IPS DF 19.7 (cell line): Measurements from ENCODE around the gene MED15.

Experiments used
- DNase-seq: peaks from one replicate; pipeline ENCODE4 v3.0.0-alpha.2; 2013; ENCODE audit warnings: low read depth, low spot score

The MED15 gene

GRCh38 chr22:20571078-20571503, 63.7 kb downstream of the MED15 start:
- no peak for DNase-seq

GRCh38 chr22:20571531-20572007, 64.2 kb downstream of the MED15 start:
- no peak for DNase-seq

GRCh38 chr22:20572132-20572802, 64.9 kb downstream of the MED15 start:
- no peak for DNase-seq

- no peak for DNase-seq
Measured at GRCh38 chr22:20573176-20573832, 65.9 kb downstream of the MED15 start.

- DNase-seq = no peak
Measured at GRCh38 chr22:20573833-20574615, 66.6 kb downstream of the MED15 start.

GRCh38 chr22:20574920-20575353, 67.5 kb downstream of the MED15 start:
- no peak for DNase-seq

- no peak for DNase-seq
Measured at GRCh38 chr22:20575724-20576444, 68.5 kb downstream of the MED15 start.

- DNase-seq = no peak
Measured at GRCh38 chr22:20576445-20576816, 69.0 kb downstream of the MED15 start.

GRCh38 chr22:20577045-20577444, 69.6 kb downstream of the MED15 start:
- no peak for DNase-seq

- no peak for DNase-seq
Measured at GRCh38 chr22:20577549-20577975, 70.2 kb downstream of the MED15 start.

- no peak for DNase-seq
Measured at GRCh38 chr22:20578192-20578591, 70.8 kb downstream of the MED15 start.

- DNase-seq = no peak
Measured at GRCh38 chr22:20578707-20579106, 71.3 kb downstream of the MED15 start.

GRCh38 chr22:20579273-20580120, 72.1 kb downstream of the MED15 start:
- no peak for DNase-seq

GRCh38 chr22:20580179-20580578, 72.8 kb downstream of the MED15 start:
- DNase-seq = no peak

- no peak for DNase-seq
Measured at GRCh38 chr22:20580611-20581502, 73.4 kb downstream of the MED15 start.

GRCh38 chr22:20581503-20582170, 74.2 kb downstream of the MED15 start:
- DNase-seq = no peak

GRCh38 chr22:20582171-20582511, 74.7 kb downstream of the MED15 start:
- no peak for DNase-seq

GRCh38 chr22:20582520-20583361, 75.3 kb downstream of the MED15 start:
- DNase-seq = no peak
